GM12864 (cell line): ENCODE data around the gene FAM20C.

Experiments used
- DNase-seq: peaks from one replicate; pipeline ENCODE4 v3.0.0-alpha.2; 2011; ENCODE audit warnings: low read depth
- H3K4me3 ChIP-seq: 2 replicates; pipeline ENCODE4 v1.5.1; 2011; ENCODE audit warnings: mild to moderate bottlenecking, low read depth, low read length, control low read depth
- TF ChIP-seq, protein P1 (sequence below): IDR thresholded peaks from 2 replicates; pipeline ENCODE4 v1.5.1; 2011; ENCODE audit warnings: low read depth, mild to moderate bottlenecking, moderate library complexity, low read length, control low read depth, inconsistent platforms; ENCODE audit errors: missing control alignments

Gene FAM20C

GRCh38 chr7:247636-248035 lies 55.3 kb downstream of the FAM20C start:
- H3K4me3 ChIP-seq: no peak overlapping the region
- TF ChIP-seq, protein P1, sequence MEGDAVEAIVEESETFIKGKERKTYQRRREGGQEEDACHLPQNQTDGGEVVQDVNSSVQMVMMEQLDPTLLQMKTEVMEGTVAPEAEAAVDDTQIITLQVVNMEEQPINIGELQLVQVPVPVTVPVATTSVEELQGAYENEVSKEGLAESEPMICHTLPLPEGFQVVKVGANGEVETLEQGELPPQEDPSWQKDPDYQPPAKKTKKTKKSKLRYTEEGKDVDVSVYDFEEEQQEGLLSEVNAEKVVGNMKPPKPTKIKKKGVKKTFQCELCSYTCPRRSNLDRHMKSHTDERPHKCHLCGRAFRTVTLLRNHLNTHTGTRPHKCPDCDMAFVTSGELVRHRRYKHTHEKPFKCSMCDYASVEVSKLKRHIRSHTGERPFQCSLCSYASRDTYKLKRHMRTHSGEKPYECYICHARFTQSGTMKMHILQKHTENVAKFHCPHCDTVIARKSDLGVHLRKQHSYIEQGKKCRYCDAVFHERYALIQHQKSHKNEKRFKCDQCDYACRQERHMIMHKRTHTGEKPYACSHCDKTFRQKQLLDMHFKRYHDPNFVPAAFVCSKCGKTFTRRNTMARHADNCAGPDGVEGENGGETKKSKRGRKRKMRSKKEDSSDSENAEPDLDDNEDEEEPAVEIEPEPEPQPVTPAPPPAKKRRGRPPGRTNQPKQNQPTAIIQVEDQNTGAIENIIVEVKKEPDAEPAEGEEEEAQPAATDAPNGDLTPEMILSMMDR: no peak

GRCh38 chr7:248732-249435 lies 56.5 kb downstream of the FAM20C start:
- no peak for DNase-seq
- H3K4me3 ChIP-seq: no peak overlapping the region
- TF ChIP-seq, protein P1: no peak

More at GRCh38 chr7:247636-248035, 55.3 kb downstream of the FAM20C start:
- DNase-seq: no peak

GRCh38 chr7:249989-250388 lies 57.6 kb downstream of the FAM20C start:
- TF ChIP-seq, protein P1: no peak
- no peak for DNase-seq
- no peak overlapping the region for H3K4me3 ChIP-seq

GRCh38 chr7:250523-250922 lies 58.2 kb downstream of the FAM20C start:
- DNase-seq: no peak
- TF ChIP-seq, protein P1: no peak
- no peak overlapping the region for H3K4me3 ChIP-seq

- TF ChIP-seq, protein P1: no peak
- no peak overlapping the region for H3K4me3 ChIP-seq
- no peak for DNase-seq
Observed at GRCh38 chr7:251005-251404, 58.6 kb downstream of the FAM20C start.

GRCh38 chr7:251446-252175 lies 59.2 kb downstream of the FAM20C start:
- H3K4me3 ChIP-seq: no peak overlapping the region
- TF ChIP-seq, protein P1: no peak
- no peak for DNase-seq
